B cell (primary cell): ENCODE data around the gene NT5E. TPM values are rescaled to one million over a fixed set of nuclear protein-coding genes. Genes with fewer than 3 reads are reported as not detected.

ENCODE experiments used
- ATAC-seq: fragments of 200-7000 bp; cut with Tn5 transposase; one replicate; pipeline ENCODE4 v1.10.0; 2021; ENCODE audit warnings: low read depth, mild to moderate bottlenecking, moderate number of reproducible peaks, moderate library complexity
- CTCF ChIA-PET: fragments of 350-600 bp; sonication (Branson Sonifier 250); formaldehyde crosslinking; loops from one replicate; lab custom pipeline; 2021; ENCODE audit warnings: antibody characterized with exemption, inconsistent platforms; lab: Charles Lee
- POLR2A ChIA-PET: fragments of 350-600 bp; sonication (Branson Sonifier 250); formaldehyde crosslinking; loops from one replicate; lab custom pipeline; 2021; ENCODE audit warnings: antibody characterized with exemption; lab: Charles Lee
- DNase-seq: peaks from one replicate; pipeline ENCODE4 v3.0.0; 2013
- H2AFZ ChIP-seq: 2 replicates; pipeline ENCODE4 v1.6.1; 2012; ENCODE audit warnings: mild to moderate bottlenecking, low read depth, low read length; ENCODE audit not compliant: insufficient read depth, poor library complexity, severe bottlenecking
- H3K27ac ChIP-seq, 2 donors: 1 replicate in 1 of 2; 2 replicates in 1 of 2; pipeline ENCODE4 v1.5.1; 2012 to 2013; ENCODE audit warnings: low read length in 2 of 2, mild to moderate bottlenecking in 2 of 2, moderate library complexity in 1 of 2
- H3K27me3 ChIP-seq, 4 experiments: fragments of 200-600 bp in 1 of 4; sonication (generic) in 1 of 4; replicated peaks in 1 of 4; 1 replicate in 2 of 4; 2 replicates in 2 of 4; pipeline versions ENCODE4 v1.6.1 to v1.7.0; 2013 to 2016; ENCODE audit warnings: low read length in 3 of 4, mild to moderate bottlenecking in 2 of 4, mixed read lengths in 1 of 4, moderate library complexity in 1 of 4; ENCODE audit not compliant: insufficient read depth in 4 of 4, control insufficient read depth in 3 of 4; ENCODE audit errors: control extremely low read depth in 1 of 4
- H3K36me3 ChIP-seq, 2 experiments: replicated peaks in 1 of 2; 1 replicate in 1 of 2; 2 replicates in 1 of 2; pipeline versions ENCODE4 v1.6.1 to v1.7.1; 2013; ENCODE audit warnings: low read length in 1 of 2; ENCODE audit not compliant: insufficient read depth in 2 of 2, control insufficient read depth in 1 of 2; ENCODE audit errors: control extremely low read depth in 1 of 2, extremely low read depth in 1 of 2
- H3K4me1 ChIP-seq, 2 donors: fragments of 200-600 bp in 1 of 2; sonication (generic) in 1 of 2; 1 replicate in 1 of 2; 2 replicates in 1 of 2; pipeline versions ENCODE4 v1.5.1 to v1.6.1; 2013 to 2017; ENCODE audit warnings: low read length in 2 of 2; ENCODE audit not compliant: control insufficient read depth in 2 of 2, insufficient read depth in 2 of 2
- H3K4me2 ChIP-seq: replicated peaks from 2 replicates; pipeline ENCODE3; 2012; ENCODE audit warnings: mild to moderate bottlenecking, low read depth, low read length; ENCODE audit not compliant: poor library complexity, severe bottlenecking
- H3K4me3 ChIP-seq, 5 experiments: fragments of 200-600 bp in 1 of 5; sonication (generic) in 1 of 5; 1 replicate in 3 of 5; 2 replicates in 2 of 5; pipeline versions ENCODE4 v1.5.1 to v1.7.0; 2011 to 2016; ENCODE audit warnings: low read length in 4 of 5, mild to moderate bottlenecking in 4 of 5, low read depth in 2 of 5, control low read depth in 1 of 5, moderate library complexity in 1 of 5; ENCODE audit not compliant: insufficient read depth in 1 of 5; ENCODE audit errors: control extremely low read depth in 1 of 5, extremely low read depth in 1 of 5
- H3K79me2 ChIP-seq: fragments of 200-600 bp; sonication (generic); one replicate; pipeline ENCODE4 v1.6.0; 2016; ENCODE audit warnings: low read length; ENCODE audit not compliant: control insufficient read depth, insufficient read depth
- H3K9ac ChIP-seq: fragments of 200-600 bp; sonication (generic); 2 replicates; pipeline ENCODE4 v1.6.1; 2017; ENCODE audit warnings: mild to moderate bottlenecking, low read length, moderate library complexity
- H3K9me3 ChIP-seq, 3 donors: one replicate each; pipeline versions ENCODE4 v1.6.1 to v1.7.1; 2013; ENCODE audit warnings: low read length in 2 of 3; ENCODE audit not compliant: control insufficient read depth in 2 of 3, insufficient read depth in 1 of 3; ENCODE audit errors: control extremely low read depth in 1 of 3
- H4K20me1 ChIP-seq: 2 replicates; pipeline ENCODE4 v1.6.0; 2012; ENCODE audit warnings: mild to moderate bottlenecking, low read length; ENCODE audit not compliant: insufficient read depth, control insufficient read depth, poor library complexity, severe bottlenecking
- H3K27ac Mint-ChIP-seq: one replicate; pipeline ENCODE4 v1.8.0; 2021; ENCODE audit warnings: mixed read lengths
- H3K27me3 Mint-ChIP-seq: one replicate; pipeline ENCODE4 v1.8.0; 2021; ENCODE audit warnings: mixed read lengths
- H3K4me1 Mint-ChIP-seq: one replicate; pipeline ENCODE4 v1.8.0; 2021; ENCODE audit warnings: mixed read lengths
- H3K4me3 Mint-ChIP-seq: one replicate; pipeline ENCODE4 v1.8.0; 2021; ENCODE audit warnings: mixed read lengths
- H3K9me3 Mint-ChIP-seq: one replicate; pipeline ENCODE4 v1.8.0; 2022; ENCODE audit warnings: mixed read lengths; ENCODE audit not compliant: insufficient read depth
- CTCF ChIP-seq: fragments of 200-600 bp; IDR thresholded peaks from one replicate; pipeline ENCODE4 v1.8.0; 2022; ENCODE audit warnings: antibody characterized with exemption, mild to moderate bottlenecking
- EZH2 ChIP-seq: IDR thresholded peaks from 2 replicates; pipeline ENCODE4 v1.6.1; 2012; ENCODE audit warnings: borderline replicate concordance, low read depth, mild to moderate bottlenecking, moderate library complexity, low read length; ENCODE audit not compliant: insufficient read depth, poor library complexity, severe bottlenecking
- WGBS: methylation state at CpG from one replicate; pipeline ENCODE4 v1.1.5; 2013; ENCODE audit warnings: missing lambda C conversion rate; ENCODE audit not compliant: insufficient coverage; 5-methylcytosine and 5-hydroxymethylcytosine counted together
- intact Hi-C: fragments of 100-400 bp; cut with micrococcal nuclease; formaldehyde crosslinking; loops from one replicate; pipeline ENCODE4 v1.10.0; 2022
- polyA plus RNA-seq: library from polyadenylated mRNA; depleted of rRNA; stranded (reverse); fragments of >200 nt; gene quantifications from 2 replicates; pipeline ENCODE4 v1.2.3, GENCODE V29; 2012
- total RNA-seq, 2 donors: library from RNA; stranded (reverse); fragments of 120-200 nt in 1 of 2; gene quantifications; 1 replicate in 1 of 2; 2 replicates in 1 of 2; pipeline versions ENCODE4 v1.2.3 to v1.2.4, GENCODE V29; 2013 to 2022

Gene NT5E
- total and polyA plus RNA-seq, 2 donors (not counting 1 experiment from before 2014, with no cell fraction given), result 11.6 to 23.2 TPM

- TF ChIP-seq CTCF, result no peak
- TF ChIP-seq EZH2, result no peak
- H2AFZ ChIP-seq, result no peak overlapping the region
- no peaks in the 10 kb centered on the region for H3K27me3 ChIP-seq
- intact Hi-C loops, result no loop called here
- no peak overlapping the region for H3K4me3 ChIP-seq
- no peak overlapping the region for H3K4me2 ChIP-seq
- Mint-ChIP-seq H3K9me3 (no peaks in the 10 kb centered on the region), H3K4me3 (no peak overlapping the region), H3K27me3 (no peaks in the 10 kb centered on the region), H3K27ac (no peak overlapping the region), H3K4me1 (peaks cover 18% of the 10 kb centered on the region)
- POLR2A ChIA-PET, result no interaction called here
- H3K27ac ChIP-seq, result no peak overlapping the region
- WGBS, result 60% methylated on average over 2 of the region's 2 CpGs
- peaks cover 11 to 19% of the 10 kb centered on the region in 2 donors for H3K4me1 ChIP-seq
- H3K9ac ChIP-seq, result no peak overlapping the region
- H3K36me3 ChIP-seq, result no peaks in the 10 kb centered on the region
- DNase-seq (no peak), ATAC-seq (no peak)
- no peaks in the 10 kb centered on the region for H4K20me1 ChIP-seq
- CTCF ChIA-PET, result interaction anchor here (0.8 to 3.3 kb wide), 4 partner anchors 9 to 20 kb away, joined by 3 to 14 read pairs (median 4); partner anchors contain the start of gene NT5E
- H3K79me2 ChIP-seq, result peaks cover 10% of the 10 kb centered on the region
- H3K9me3 ChIP-seq, result no peaks in the 10 kb centered on the region
Observed at GRCh38 chr6:85469276-85470022, 19.6 kb downstream of the NT5E start.

DNA sequence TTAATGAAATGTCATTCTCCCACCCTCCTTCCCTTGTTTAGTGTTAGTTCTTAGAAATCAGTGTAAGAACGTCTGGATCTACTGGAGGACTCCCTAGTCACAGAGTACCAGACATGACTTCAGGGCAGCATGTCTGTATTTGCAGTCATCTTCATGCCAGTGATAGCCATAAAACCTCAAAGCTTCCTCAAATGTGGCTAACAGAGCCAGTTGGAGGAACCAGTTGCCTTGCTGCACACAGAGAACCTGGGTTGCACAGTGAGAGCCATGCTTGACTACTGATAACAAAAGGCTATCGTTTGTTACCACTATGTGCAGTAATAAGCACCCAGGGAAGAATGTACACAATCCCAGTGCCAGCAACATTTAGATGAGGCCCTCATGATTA, 20.1 kb downstream of the NT5E start:
- no peaks in the 10 kb centered on the region for H3K36me3 ChIP-seq
- intact Hi-C loops, result no loop called here
- Mint-ChIP-seq H3K9me3 (no peaks in the 10 kb centered on the region), H3K27ac (no peak overlapping the region), H3K27me3 (no peaks in the 10 kb centered on the region), H3K4me3 (no peak overlapping the region), H3K4me1 (peaks cover 13% of the 10 kb centered on the region)
- peaks cover 10% of the 10 kb centered on the region for H3K79me2 ChIP-seq
- H3K9me3 ChIP-seq, result no peaks in the 10 kb centered on the region
- H3K4me2 ChIP-seq, result no peak overlapping the region
- peaks cover 11 to 14% of the 10 kb centered on the region in 2 donors for H3K4me1 ChIP-seq
- ChIA-PET CTCF (interaction anchor here (1.2 to 1.6 kb wide), 2 partner anchors 14 to 20 kb away, joined by 4 read pairs; partner anchors contain the start of gene NT5E), POLR2A (no interaction called here)
- H2AFZ ChIP-seq, result no peak overlapping the region
- no peaks in the 10 kb centered on the region for H4K20me1 ChIP-seq
- ATAC-seq, result no peak
- 50% methylated on average over 2 of the region's 2 CpGs for WGBS
- DNase-seq, result no peak
- TF ChIP-seq CTCF, result no peak
- TF ChIP-seq EZH2, result no peak
- no peak overlapping the region for H3K4me3 ChIP-seq
- H3K27me3 ChIP-seq, result no peaks in the 10 kb centered on the region
- no peak overlapping the region for H3K27ac ChIP-seq
- H3K9ac ChIP-seq, result no peak overlapping the region
